Measurements from ENCODE around the gene RAB34. TPM values are rescaled to one million over a fixed set of nuclear protein-coding genes. Genes with fewer than 3 reads are reported as not detected.

Gene RAB34
- total RNA-seq, 2 experiments from 2014 or later = 0.22 to 0.99 TPM

- H4K20me1 ChIP-seq (ENCODE audit: insufficient read depth, low read length) = peaks cover 24% of the 10 kb centered on the region
- POLR2A ChIA-PET = interaction anchor here (0.6 to 2.1 kb wide), 4 partner anchors 16 to 49 kb away, joined by 5 to 6 read pairs (median 5); partner anchors contain the start of gene RPL23A
- peak; percentile 93 for DNase-seq (ENCODE audit: low spot score)
- CTCF ChIA-PET (ENCODE audit: unreplicated experiment) = interaction anchor here (0.8 to 3.3 kb wide), 4 partner anchors 8 to 76 kb away, joined by 3 to 27 read pairs (median 4); partner anchors contain the start of genes NEK8 and TLCD1
- H3K9me2 ChIP-seq (ENCODE audit: insufficient read depth, low read length) = no peaks in the 10 kb centered on the region
- H3K4me2 ChIP-seq (ENCODE audit: low read length) = no peak overlapping the region; the same call in 1 of the 2 replicates
- intact Hi-C loops (cut with micrococcal nuclease; ENCODE audit: unreplicated experiment) = loop anchor here (1.0 kb wide), 2 partner anchors 12 to 23 kb away; no protein-coding TSS in a partner anchor
- peaks cover 72% of the 10 kb centered on the region for H3K36me3 ChIP-seq (ENCODE audit: insufficient read depth, low read length)
- H3K9me3 ChIP-seq (ENCODE audit: low read length) = no peaks in the 10 kb centered on the region
- peaks cover 25% of the 10 kb centered on the region for H3K79me2 ChIP-seq (ENCODE audit: insufficient read depth, low read depth, low read length)
- H3K27ac ChIP-seq (ENCODE audit: low read depth, low read length, poor library complexity, severe bottlenecking) = no peak overlapping the region
- TSS peak; percentile 65 for BruUV-seq (replicated peaks)
- H3K4me3 ChIP-seq (ENCODE audit: low read depth, low read length, poor library complexity, severe bottlenecking) = no peak overlapping the region
- TF ChIP-seq CTCF (conservative IDR thresholded peaks at IDR 0.05; ENCODE audit: low read length) (peak; percentile 99), EZH2phosphoT487 (IDR thresholded peaks at IDR 0.05; ENCODE audit: borderline replicate concordance, low read depth, low read length) (no peak)
- no peak overlapping the region for H2AFZ ChIP-seq (ENCODE audit: low read length)
- peaks cover 33% of the 10 kb centered on the region for H3K4me1 ChIP-seq (ENCODE audit: insufficient read depth, low read length, poor library complexity, severe bottlenecking)
Measured at GRCh38 chr17:28750178-28751047, 32.7 kb upstream of the RAB34 start.

GRCh38 chr17:28749516-28750177 is 32.0 kb upstream of the RAB34 start:
- ChIA-PET POLR2A (interaction anchor here (1.0 to 2.1 kb wide), 2 partner anchors 15 to 22 kb away, joined by 5 to 6 read pairs; no protein-coding TSS in a partner anchor), CTCF (ENCODE audit: unreplicated experiment) (interaction anchor here (0.8 to 3.3 kb wide), 4 partner anchors 8 to 77 kb away, joined by 3 to 27 read pairs (median 4); partner anchors contain the start of genes NEK8 and TLCD1)
- Histone ChIP-seq H3K27ac (ENCODE audit: low read depth, low read length, poor library complexity, severe bottlenecking) (peak overlapping the region; percentile 38), H4K20me1 (ENCODE audit: insufficient read depth, low read length) (peaks cover 28% of the 10 kb centered on the region), H3K9me3 (ENCODE audit: low read length) (no peaks in the 10 kb centered on the region), H3K4me3 (ENCODE audit: low read depth, low read length, poor library complexity, severe bottlenecking) (no peak overlapping the region), H3K9me2 (ENCODE audit: insufficient read depth, low read length) (no peaks in the 10 kb centered on the region), H3K36me3 (ENCODE audit: insufficient read depth, low read length) (peaks cover 80% of the 10 kb centered on the region), H2AFZ (ENCODE audit: low read length) (no peak overlapping the region), H3K4me2 (ENCODE audit: low read length) (peak overlapping the region; percentile 7; the same call in 1 of the 2 replicates), H3K79me2 (ENCODE audit: insufficient read depth, low read depth, low read length) (peaks cover 32% of the 10 kb centered on the region), H3K4me1 (ENCODE audit: insufficient read depth, low read length, poor library complexity, severe bottlenecking) (peaks cover 35% of the 10 kb centered on the region)
- intact Hi-C loops (cut with micrococcal nuclease; ENCODE audit: unreplicated experiment) = loop anchor here (1.0 kb wide), 2 partner anchors 11 to 22 kb away; no protein-coding TSS in a partner anchor
- TF ChIP-seq EZH2phosphoT487 (IDR thresholded peaks at IDR 0.05; ENCODE audit: borderline replicate concordance, low read depth, low read length) (no peak), CTCF (conservative IDR thresholded peaks at IDR 0.05; ENCODE audit: low read length) (no peak)
- DNase-seq (ENCODE audit: low spot score) = no peak
- TSS peak; percentile 4 for BruUV-seq (replicated peaks)
